Endothelial cell (in vitro differentiated cells): Measurements from ENCODE around the gene CUX1. TPM values are rescaled to one million over a fixed set of nuclear protein-coding genes. Genes with fewer than 3 reads are reported as not detected.

ENCODE experiments used
- DNase-seq: peaks from one replicate; pipeline ENCODE4 v3.0.0; 2021; ENCODE audit warnings: low spot score
- H3K27ac Mint-ChIP-seq: one replicate; pipeline ENCODE4 v1.8.0; 2021; ENCODE audit warnings: mixed read lengths, inconsistent platforms; ENCODE audit not compliant: unreplicated experiment
- H3K27me3 Mint-ChIP-seq: one replicate; pipeline ENCODE4 v1.8.0; 2021; ENCODE audit warnings: mild to moderate bottlenecking, moderate library complexity, mixed read lengths, inconsistent platforms; ENCODE audit not compliant: unreplicated experiment
- H3K36me3 Mint-ChIP-seq: one replicate; pipeline ENCODE4 v1.8.0; 2021; ENCODE audit warnings: mild to moderate bottlenecking, low read depth, mixed read lengths, inconsistent platforms; ENCODE audit not compliant: unreplicated experiment
- H3K4me1 Mint-ChIP-seq: one replicate; pipeline ENCODE4 v1.8.0; 2021; ENCODE audit warnings: mild to moderate bottlenecking, mixed read lengths, inconsistent platforms; ENCODE audit not compliant: unreplicated experiment
- H3K4me3 Mint-ChIP-seq: one replicate; pipeline ENCODE4 v1.8.0; 2021; ENCODE audit warnings: mild to moderate bottlenecking, mixed read lengths, inconsistent platforms; ENCODE audit not compliant: unreplicated experiment
- H3K9me3 Mint-ChIP-seq: one replicate; pipeline ENCODE4 v1.8.0; 2021; ENCODE audit warnings: mixed read lengths, inconsistent platforms; ENCODE audit not compliant: unreplicated experiment
- total RNA-seq: library from RNA; stranded (reverse); fragmentation: NEBNext Ultra II Directional; extraction: Animal tissue kit (Norgen Biotek cat#: 25700); gene quantifications from one replicate; pipeline ENCODE4 v1.2.1, GENCODE V29; 2021; ENCODE audit not compliant: unreplicated experiment
- TF ChIP-seq, protein P1 (sequence below): fragments of 200-600 bp; sonication (generic); IDR thresholded peaks from one replicate; pipeline ENCODE4 v1.5.0; 2021; ENCODE audit warnings: antibody characterized with exemption; ENCODE audit not compliant: unreplicated experiment

Gene CUX1
- total RNA-seq, 1 donor from 2014 or later: 43.7 TPM

DNA sequence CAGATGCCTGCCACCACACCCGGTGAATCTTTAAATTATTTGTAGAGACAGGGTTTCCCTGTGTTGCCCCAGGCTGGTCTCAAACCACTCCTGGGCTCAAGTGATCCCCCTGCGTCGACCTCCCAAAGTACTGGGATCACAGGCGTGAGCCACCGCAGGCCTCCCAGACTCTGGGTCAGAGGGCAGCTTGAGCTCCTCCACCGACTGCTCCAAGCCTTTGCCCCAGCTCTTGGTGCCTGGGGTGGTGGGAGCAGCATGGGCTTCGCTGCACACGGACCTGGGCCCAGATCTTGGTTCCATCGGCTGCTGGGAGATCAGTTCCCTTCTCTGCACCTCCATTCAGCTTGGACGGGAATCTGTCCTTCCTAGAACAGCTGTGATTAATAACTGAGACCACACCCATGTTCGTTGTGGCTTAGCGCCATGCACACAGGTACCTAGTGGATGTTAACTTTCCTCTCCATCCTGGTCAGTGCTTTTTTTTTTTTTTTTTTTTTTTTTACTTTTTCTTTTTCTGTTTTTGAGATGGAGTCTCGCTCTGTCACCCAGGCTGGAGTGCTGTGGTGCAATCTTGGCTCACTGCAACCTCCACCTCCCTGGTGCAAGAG, 125.3 kb downstream of the CUX1 start:
- no peaks in the 10 kb centered on the region for H3K9me3 Mint-ChIP-seq
- no peak for DNase-seq
- H3K4me1 Mint-ChIP-seq: peaks cover under 1% of the 10 kb centered on the region
- TF ChIP-seq, protein P1, sequence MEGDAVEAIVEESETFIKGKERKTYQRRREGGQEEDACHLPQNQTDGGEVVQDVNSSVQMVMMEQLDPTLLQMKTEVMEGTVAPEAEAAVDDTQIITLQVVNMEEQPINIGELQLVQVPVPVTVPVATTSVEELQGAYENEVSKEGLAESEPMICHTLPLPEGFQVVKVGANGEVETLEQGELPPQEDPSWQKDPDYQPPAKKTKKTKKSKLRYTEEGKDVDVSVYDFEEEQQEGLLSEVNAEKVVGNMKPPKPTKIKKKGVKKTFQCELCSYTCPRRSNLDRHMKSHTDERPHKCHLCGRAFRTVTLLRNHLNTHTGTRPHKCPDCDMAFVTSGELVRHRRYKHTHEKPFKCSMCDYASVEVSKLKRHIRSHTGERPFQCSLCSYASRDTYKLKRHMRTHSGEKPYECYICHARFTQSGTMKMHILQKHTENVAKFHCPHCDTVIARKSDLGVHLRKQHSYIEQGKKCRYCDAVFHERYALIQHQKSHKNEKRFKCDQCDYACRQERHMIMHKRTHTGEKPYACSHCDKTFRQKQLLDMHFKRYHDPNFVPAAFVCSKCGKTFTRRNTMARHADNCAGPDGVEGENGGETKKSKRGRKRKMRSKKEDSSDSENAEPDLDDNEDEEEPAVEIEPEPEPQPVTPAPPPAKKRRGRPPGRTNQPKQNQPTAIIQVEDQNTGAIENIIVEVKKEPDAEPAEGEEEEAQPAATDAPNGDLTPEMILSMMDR: no peak
- peaks cover 1% of the 10 kb centered on the region for H3K27me3 Mint-ChIP-seq
- no peak overlapping the region for H3K27ac Mint-ChIP-seq
- H3K36me3 Mint-ChIP-seq: no peaks in the 10 kb centered on the region
- no peak overlapping the region for H3K4me3 Mint-ChIP-seq

DNA sequence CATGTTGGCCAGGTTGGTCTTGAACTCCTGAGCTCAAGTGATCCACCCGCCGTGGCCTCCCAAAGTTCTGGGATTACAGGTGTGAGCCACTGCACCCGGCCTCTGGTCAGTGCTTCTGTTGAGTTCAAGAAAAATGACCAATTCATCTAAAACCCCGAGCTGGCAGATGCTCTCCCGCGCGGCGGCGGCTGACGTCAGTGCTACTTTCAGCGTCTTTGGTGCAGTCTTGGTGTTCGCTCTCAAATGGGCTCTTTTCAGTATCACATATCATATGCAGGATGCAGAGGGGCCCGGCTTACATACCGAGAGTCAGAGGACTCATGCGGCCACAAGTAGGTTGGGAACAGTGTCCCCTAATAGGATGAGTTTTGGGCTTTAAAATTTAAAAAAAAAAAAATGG, 125.9 kb downstream of the CUX1 start:
- no peaks in the 10 kb centered on the region for H3K36me3 Mint-ChIP-seq
- peaks cover 2% of the 10 kb centered on the region for H3K4me1 Mint-ChIP-seq
- TF ChIP-seq, protein P1: no peak
- H3K27ac Mint-ChIP-seq: no peak overlapping the region
- DNase-seq: no peak
- H3K9me3 Mint-ChIP-seq: no peaks in the 10 kb centered on the region
- H3K27me3 Mint-ChIP-seq: peaks cover 1% of the 10 kb centered on the region
- no peak overlapping the region for H3K4me3 Mint-ChIP-seq

- TF ChIP-seq, protein P1: no peak
- Mint-ChIP-seq H3K27ac (no peak overlapping the region), H3K4me3 (no peak overlapping the region), H3K27me3 (peaks cover 1% of the 10 kb centered on the region), H3K36me3 (no peaks in the 10 kb centered on the region), H3K4me1 (peaks cover 2% of the 10 kb centered on the region), H3K9me3 (no peaks in the 10 kb centered on the region)
- DNase-seq: no peak
Measured at GRCh38 chr7:101943889-101944600, 126.6 kb downstream of the CUX1 start.

- peaks cover 1% of the 10 kb centered on the region for H3K27me3 Mint-ChIP-seq
- no peaks in the 10 kb centered on the region for H3K36me3 Mint-ChIP-seq
- H3K9me3 Mint-ChIP-seq: no peaks in the 10 kb centered on the region
- peaks cover 2% of the 10 kb centered on the region for H3K4me1 Mint-ChIP-seq
- TF ChIP-seq, protein P1: no peak
- H3K4me3 Mint-ChIP-seq: no peak overlapping the region
- DNase-seq: no peak
- no peak overlapping the region for H3K27ac Mint-ChIP-seq
Measured at GRCh38 chr7:101944611-101945010, 127.2 kb downstream of the CUX1 start.

DNA sequence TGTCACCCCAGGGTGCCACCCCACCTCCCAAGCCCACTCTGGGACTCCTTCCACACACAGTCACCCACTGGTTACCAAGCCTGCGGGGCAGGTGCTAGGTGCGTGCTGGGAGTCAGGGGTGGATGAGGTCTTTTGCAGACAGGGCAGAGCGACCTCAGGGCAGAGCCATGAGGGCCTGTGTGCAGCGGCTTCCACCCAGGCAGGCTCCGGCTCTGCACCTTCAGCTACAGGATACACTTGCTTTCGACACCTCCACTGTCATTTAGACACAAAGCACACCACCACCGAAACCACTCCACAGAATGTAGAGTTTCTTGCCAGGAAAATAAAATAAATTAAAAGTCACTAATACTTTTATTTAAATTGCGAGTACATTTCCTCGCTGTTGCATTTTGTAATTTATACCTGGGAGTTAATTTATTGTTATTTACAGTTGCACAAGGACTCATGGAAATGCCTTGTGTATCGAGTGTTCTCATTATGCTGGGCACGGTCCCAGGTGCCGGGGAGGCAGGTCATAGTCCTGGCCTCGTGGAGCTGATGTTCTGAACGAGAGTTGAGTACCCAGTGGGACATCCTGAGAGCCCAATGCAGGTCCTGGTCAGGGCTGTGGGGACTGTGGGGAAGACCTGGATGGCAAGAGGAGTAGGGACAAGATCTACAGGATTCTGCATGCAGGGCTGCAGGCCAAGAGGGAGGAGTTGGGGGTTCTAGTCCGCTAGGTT, 127.8 kb downstream of the CUX1 start:
- TF ChIP-seq, protein P1: no peak
- no peaks in the 10 kb centered on the region for H3K36me3 Mint-ChIP-seq
- no peak for DNase-seq
- H3K4me3 Mint-ChIP-seq: no peak overlapping the region
- no peaks in the 10 kb centered on the region for H3K9me3 Mint-ChIP-seq
- H3K27ac Mint-ChIP-seq: no peak overlapping the region
- peaks cover 1% of the 10 kb centered on the region for H3K27me3 Mint-ChIP-seq
- peaks cover 2% of the 10 kb centered on the region for H3K4me1 Mint-ChIP-seq
